ENCODE measurements around the gene MAPKAPK2. TPM values are rescaled to one million over a fixed set of nuclear protein-coding genes. Genes with fewer than 3 reads are reported as not detected.

MAPKAPK2 gene
- total RNA-seq, 4 donors from 2014 or later, result 45.0 to 77.4 (median 55.5) TPM

DNA sequence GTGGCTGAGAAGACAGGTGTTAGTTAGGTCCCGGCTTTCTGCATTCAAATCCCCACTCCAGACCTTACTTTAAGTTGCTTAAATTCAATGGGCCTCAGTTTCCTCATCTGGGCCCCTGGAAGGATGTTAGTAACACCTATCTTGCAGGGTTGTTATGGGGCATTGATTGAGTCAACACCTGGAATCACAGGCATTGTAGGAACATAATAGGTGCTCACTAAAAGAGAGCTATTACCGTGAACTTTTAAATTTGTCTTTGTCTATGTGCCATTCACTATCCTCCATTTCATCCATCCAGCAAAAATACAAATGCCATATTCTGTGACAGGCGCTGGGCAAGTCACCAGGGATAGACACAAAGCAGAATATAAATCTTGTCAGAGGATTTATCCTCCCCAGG is 10.5 kb upstream of the MAPKAPK2 start:
- Histone ChIP-seq H3K9me3 (no peaks in the 10 kb centered on the region), H3K36me3 (no peaks in the 10 kb centered on the region), H3K27me3 (no peaks in the 10 kb centered on the region), H3K4me1 (peaks cover 14 to 43% (median 20%) of the 10 kb centered on the region in 3 donors), H3K27ac (peak overlapping the region; percentile 71 to 91 (median 79)), H3K4me3 (no peak overlapping the region)
- TF ChIP-seq POLR2AphosphoS5 (IDR thresholded peaks at IDR 0.05) (no peak), EP300 (IDR thresholded peaks at IDR 0.05) (no peak), POLR2A (IDR thresholded peaks at IDR 0.05) (no peak), CTCF (IDR thresholded peaks at IDR 0.05) (no peak)
- 93 to 97% methylated on average over 3 of the region's 3 CpGs for WGBS, 2 donors (ENCODE audit: low coverage in 1 of 2)
- ATAC-seq, result no peak

DNA sequence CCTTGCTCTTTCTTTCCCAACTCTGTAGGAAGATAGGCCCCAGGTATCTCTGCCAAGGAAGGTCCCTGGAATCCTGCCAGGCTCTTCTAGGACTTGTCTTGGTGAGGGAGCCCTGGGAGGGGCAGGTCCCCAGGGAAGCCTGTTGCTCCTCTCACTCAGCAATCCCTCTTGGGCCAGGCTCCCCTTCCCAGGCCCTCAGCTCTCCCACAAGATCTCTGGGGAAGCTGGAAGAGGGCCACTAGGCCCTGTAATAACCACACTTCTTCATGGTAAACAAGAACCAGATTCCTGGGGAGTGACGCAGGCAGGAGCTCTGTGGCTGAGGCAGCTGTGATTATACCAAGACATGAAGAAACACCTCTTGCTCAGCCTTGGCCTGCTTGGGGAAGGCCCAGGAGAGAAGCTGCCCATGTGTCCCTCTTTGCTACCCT is 9.9 kb upstream of the MAPKAPK2 start:
- TF ChIP-seq POLR2AphosphoS5 (IDR thresholded peaks at IDR 0.05) (peak; percentile 75), POLR2A (IDR thresholded peaks at IDR 0.05) (no peak)
- Histone ChIP-seq H3K9me3 (no peaks in the 10 kb centered on the region), H3K27ac (peak overlapping the region; percentile 72 to 91 (median 79)), H3K27me3 (no peaks in the 10 kb centered on the region), H3K4me3 (no peak overlapping the region), H3K4me1 (peaks cover 14 to 43% (median 20%) of the 10 kb centered on the region in 3 donors), H3K36me3 (no peaks in the 10 kb centered on the region)
- peak; percentile 94 for ATAC-seq
- no CpG with 5 or more reads among the region's 1 CpG for WGBS, 2 donors (ENCODE audit: low coverage in 1 of 2)

DNA sequence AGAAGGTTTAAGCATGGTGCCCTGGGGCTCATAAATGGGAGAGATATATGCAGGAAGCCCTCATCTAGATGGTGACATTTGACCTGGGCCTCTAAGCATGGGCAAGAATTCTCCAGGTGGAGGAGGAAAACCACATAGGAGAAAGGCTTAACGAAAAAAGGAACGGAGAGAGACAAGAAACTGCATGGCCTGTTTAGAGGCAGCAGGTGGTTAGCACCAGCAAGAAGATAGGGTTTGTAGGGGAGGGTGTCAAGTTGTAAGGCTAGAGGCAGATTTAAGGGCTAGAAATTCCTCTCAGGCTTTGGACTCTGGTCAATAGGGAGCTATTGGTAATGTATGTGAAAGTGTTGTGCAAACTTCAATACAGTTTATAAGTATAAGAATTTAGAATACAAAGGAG is 8.2 kb upstream of the MAPKAPK2 start:
- no peak for ATAC-seq
- Histone ChIP-seq H3K36me3 (no peaks in the 10 kb centered on the region), H3K4me3 (no peak overlapping the region), H3K4me1 (peaks cover 14 to 43% (median 20%) of the 10 kb centered on the region in 3 donors), H3K27ac (no peak overlapping the region), H3K27me3 (no peaks in the 10 kb centered on the region), H3K9me3 (no peaks in the 10 kb centered on the region)
- 75 to 93% methylated on average over 2 of the region's 2 CpGs for WGBS, 2 donors (ENCODE audit: low coverage in 1 of 2)
- no peak for TF ChIP-seq EP300 (IDR thresholded peaks at IDR 0.05)
- TF ChIP-seq CTCF (IDR thresholded peaks at IDR 0.05), result no peak
- no peak for TF ChIP-seq POLR2AphosphoS5 (IDR thresholded peaks at IDR 0.05)
- no peak for TF ChIP-seq POLR2A (IDR thresholded peaks at IDR 0.05)

GRCh38 chr1:206678490-206678889 is 6.2 kb upstream of the MAPKAPK2 start:
- Histone ChIP-seq H3K4me1 (peaks cover 8 to 23% (median 14%) of the 10 kb centered on the region in 3 donors), H3K27ac (no peak overlapping the region), H3K9me3 (no peaks in the 10 kb centered on the region), H3K36me3 (no peaks in the 10 kb centered on the region), H3K4me3 (no peak overlapping the region), H3K27me3 (no peaks in the 10 kb centered on the region)
- no peak for TF ChIP-seq CTCF (IDR thresholded peaks at IDR 0.05)
- TF ChIP-seq POLR2A (IDR thresholded peaks at IDR 0.05), result no peak
- WGBS, 2 donors (ENCODE audit: low coverage in 1 of 2), result 65 to 67% methylated on average over 2 of the region's 3 CpGs
- no peak for ATAC-seq

GRCh38 chr1:206679738-206680211 is 4.9 kb upstream of the MAPKAPK2 start:
- no peaks in the 10 kb centered on the region for H3K27me3 ChIP-seq
- H3K4me3 ChIP-seq, result no peak overlapping the region
- no peaks in the 10 kb centered on the region for H3K36me3 ChIP-seq
- peaks cover 8 to 19% (median 10%) of the 10 kb centered on the region in 3 donors for H3K4me1 ChIP-seq
- no peak overlapping the region for H3K27ac ChIP-seq
- WGBS, 2 donors (ENCODE audit: low coverage in 1 of 2), result 49 to 75% methylated on average over 5 of the region's 5 CpGs
- no peaks in the 10 kb centered on the region for H3K9me3 ChIP-seq
- no peak for TF ChIP-seq CTCF (IDR thresholded peaks at IDR 0.05)
- no peak for TF ChIP-seq EP300 (IDR thresholded peaks at IDR 0.05)
- no peak for TF ChIP-seq POLR2AphosphoS5 (IDR thresholded peaks at IDR 0.05)
- TF ChIP-seq POLR2A (IDR thresholded peaks at IDR 0.05), result no peak
- ATAC-seq, result no peak
